KBM-7 (cell line): ENCODE data around the gene CFAP161.
"Not testable (repeated sequence)": the region's sequence is repeated elsewhere in the genome, so short reads cannot be mapped to it uniquely, and the experiment has no call there.

Source experiments
- DNase-seq: peaks from one replicate; pipeline ENCODE4 v3.0.0-alpha.2; 2015
- in situ Hi-C: fragments of 300-500 bp; cut with MboI; formaldehyde crosslinking; loops from 2 replicates; pipeline ENCODE4 v1.14.3; 2020; ENCODE audit warnings: low sequenced_read_pairs, low pct_unique_long_range_greater_than_20kb, mixed read lengths

The CFAP161 gene

DNA sequence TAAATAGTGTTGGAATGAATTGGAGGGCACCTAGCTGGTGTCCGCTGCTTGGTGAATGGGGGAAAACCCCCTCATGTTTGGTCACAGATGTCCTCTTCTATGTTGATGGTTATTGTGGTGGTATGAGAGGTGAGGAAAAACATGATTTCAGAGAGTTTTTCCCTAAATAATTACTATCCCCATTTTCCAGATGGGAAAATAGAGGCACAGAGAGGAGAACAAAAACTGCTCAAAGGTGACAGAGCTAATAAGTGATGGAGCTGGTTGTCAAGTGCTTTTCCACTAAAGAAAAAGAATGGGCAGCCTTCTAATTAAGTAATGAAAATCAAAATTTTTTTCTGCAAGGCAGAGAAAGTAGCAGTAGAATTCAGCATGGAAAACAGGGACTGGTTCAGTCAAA, 30.2 kb upstream of the CFAP161 start:
- in situ Hi-C loops = loop anchor here (10.0 kb wide), 1 partner anchor 161 kb away; no protein-coding TSS in a partner anchor
- DNase-seq = no peak

GRCh38 chr15:81105545-81105944, 28.5 kb upstream of the CFAP161 start:
- no peak for DNase-seq
- in situ Hi-C loops = loop anchor here (10.0 kb wide), 1 partner anchor 159 kb away; no protein-coding TSS in a partner anchor

GRCh38 chr15:81106560-81106959, 27.5 kb upstream of the CFAP161 start:
- in situ Hi-C loops = loop anchor here (10.0 kb wide), 1 partner anchor 158 kb away; no protein-coding TSS in a partner anchor
- DNase-seq = peak; percentile 86

DNA sequence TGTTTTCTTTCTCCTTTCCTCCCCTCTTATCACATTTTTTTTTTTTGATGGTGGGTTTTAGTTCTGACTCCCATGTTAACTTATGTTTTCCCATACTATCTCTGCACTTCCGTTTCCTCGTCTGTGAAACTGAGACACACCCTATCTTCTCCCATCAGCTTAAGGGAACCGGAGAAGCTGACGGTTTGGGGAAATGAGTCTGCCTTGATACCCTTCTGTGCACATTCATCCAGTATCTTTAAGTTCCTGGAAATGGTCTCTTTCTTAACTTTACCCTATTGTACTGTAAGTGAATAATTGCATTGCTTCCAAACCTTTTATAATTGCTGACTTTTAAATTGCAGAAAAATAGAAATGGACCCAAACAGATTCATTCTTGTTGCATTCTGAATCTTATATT, 26.2 kb upstream of the CFAP161 start:
- DNase-seq = no peak
- in situ Hi-C loops = loop anchor here (10.0 kb wide), 1 partner anchor 157 kb away; no protein-coding TSS in a partner anchor

DNA sequence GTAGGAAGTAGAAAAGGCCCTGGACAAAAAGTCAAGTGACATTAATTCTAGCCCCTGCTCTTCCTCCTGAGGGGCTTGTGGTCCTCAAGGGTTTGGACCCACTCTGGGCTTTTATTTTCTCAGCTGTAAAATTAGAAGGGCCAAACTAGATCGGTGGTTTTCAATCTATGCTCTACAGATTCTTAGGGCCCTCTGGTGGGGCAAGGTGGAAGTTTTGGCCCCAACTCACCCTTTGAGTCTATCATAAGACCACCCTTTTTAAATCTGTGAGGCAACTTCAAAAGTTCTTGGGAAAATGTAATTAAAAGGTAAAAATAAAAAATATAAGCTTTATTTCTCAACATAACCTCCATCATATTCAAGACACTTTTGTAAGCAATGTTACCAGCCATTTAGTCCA, 25.6 kb upstream of the CFAP161 start:
- in situ Hi-C loops = loop anchor here (10.0 kb wide), 1 partner anchor 156 kb away; no protein-coding TSS in a partner anchor
- DNase-seq = peak; percentile 67

DNA sequence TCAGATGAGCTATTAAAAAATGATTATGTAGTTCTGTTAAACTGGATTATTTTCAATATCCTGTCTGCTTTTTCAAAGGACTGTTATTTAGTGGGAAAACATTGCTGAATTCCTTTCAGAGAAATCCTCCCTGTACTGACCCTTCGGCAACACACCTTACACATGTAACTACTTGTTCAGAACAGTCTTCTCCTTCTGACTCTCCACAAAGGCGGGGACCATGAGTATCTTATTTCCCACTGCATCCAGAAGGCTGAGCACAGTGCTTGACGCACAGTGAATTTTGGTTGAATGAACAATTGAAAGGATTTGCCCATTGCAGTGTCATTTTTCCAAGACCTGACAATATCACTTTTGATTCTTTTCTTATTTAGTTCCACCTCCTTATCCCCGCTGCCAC, 23.1 kb upstream of the CFAP161 start:
- in situ Hi-C loops = no loop called here
- DNase-seq = no peak

DNA sequence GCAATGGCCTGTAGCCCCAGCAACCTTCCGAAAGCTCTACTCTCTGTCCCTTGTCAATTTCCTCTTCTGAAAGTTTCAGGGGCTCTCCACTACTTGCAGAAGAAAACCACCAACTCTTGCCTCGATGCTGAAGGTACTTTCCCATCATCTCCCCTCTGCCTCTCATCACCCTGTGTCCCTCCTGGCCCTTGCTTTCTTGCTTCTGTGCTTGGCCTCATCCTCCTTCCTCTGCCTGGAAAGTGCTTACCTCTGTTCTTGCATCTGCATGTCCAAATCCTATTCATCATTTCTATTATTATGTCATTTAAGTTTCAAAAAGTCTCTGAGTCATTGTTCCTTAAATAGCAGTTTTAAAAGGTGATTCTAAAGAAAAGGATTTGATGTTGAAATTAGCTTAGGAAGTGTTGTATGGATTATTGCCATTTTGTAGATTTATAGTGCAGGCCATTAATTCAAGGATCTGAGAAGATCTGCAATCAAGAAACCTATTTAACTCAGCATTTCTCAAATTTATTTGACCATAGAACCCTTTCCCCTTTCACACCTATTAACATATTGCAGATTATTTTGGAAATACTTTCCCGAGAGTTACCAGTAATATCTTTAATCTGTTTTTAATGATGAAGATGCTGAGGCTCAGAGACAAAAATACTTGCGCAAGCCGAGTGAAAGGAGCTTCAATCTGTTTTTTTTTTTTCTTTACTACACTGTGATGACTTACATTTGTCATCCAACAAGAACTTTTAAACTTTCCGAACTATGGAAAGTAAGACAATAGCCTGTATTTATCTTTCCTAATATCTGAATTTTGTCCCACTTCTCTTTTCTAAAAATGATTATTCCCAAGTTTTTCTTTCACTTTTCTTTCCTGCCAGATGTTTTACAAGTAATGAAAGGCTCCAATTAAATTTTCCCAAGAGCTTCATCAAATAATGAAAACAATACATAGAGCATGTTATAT, 22.3 kb upstream of the CFAP161 start:
- in situ Hi-C loops = no loop called here
- DNase-seq = no peak

GRCh38 chr15:81113204-81113657, 20.8 kb upstream of the CFAP161 start:
- in situ Hi-C loops = no loop called here

GRCh38 chr15:81113861-81114291, 20.2 kb upstream of the CFAP161 start:
- DNase-seq = no peak
- in situ Hi-C loops = no loop called here

More at GRCh38 chr15:81113204-81113657, 20.8 kb upstream of the CFAP161 start:
- no peak for DNase-seq

DNA sequence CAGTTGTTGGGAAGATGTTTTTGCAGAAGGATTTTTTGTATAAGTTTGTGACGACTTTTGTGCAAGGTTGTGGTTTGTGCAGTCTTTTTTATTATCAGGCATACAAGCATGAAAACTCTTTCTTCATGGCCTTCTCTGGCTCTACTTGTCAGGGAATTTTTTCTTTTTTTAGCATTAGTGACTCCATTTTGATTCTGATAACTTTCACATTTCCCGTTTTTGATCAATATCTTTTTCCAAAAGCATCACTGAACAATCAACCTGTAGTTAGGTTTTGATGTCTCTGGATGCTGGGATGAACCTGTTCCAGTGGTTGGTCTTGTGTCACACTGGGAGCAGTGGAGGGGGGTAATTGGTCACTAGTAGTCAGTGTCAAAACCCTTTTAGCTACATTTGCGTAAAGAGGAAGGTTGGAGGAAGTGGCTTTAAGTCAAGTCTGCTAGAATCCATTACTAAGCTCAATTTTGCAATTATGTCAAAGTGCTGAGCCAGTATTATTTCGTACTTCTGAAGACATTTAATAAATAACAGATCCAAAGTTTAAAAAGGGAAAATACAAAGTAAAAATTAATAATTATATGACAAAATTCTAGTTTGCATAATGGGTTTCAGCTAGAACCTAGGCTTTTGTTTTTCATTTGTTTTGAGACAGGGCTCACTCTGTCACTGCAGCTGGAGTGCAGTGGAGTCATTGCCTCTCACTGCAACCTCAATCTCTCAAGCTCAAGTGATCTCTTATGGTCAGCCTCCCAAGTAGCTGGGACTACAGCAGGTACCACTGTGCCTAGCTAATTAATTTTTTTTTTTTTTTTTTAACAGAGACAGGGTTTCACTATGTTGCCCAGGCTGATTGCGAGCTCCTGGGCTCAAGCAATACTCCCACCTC, 18.8 kb upstream of the CFAP161 start:
- DNase-seq = no peak
- in situ Hi-C loops = no loop called here

DNA sequence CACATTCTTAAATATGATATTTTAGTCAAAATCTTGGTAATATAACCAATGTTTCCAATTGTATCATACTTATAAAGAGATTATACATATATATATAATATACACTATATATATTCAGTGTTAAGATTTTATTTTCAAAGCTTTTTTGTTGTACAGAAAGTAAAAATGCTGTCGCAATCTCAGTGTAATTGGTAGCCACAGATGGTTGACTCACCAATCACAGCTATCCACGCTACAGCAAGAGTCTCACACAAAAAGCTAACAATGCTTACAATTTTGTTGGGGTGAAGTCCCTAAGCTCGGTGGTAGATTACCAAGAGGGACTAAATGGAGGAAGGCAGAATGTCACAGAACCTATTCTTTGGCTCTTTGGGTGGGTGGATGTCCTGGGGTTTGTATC, 16.9 kb upstream of the CFAP161 start:
- DNase-seq = no peak
- in situ Hi-C loops = no loop called here

- no peak for DNase-seq
- in situ Hi-C loops = no loop called here
Observed at GRCh38 chr15:81117581-81117980, 16.5 kb upstream of the CFAP161 start.

DNA sequence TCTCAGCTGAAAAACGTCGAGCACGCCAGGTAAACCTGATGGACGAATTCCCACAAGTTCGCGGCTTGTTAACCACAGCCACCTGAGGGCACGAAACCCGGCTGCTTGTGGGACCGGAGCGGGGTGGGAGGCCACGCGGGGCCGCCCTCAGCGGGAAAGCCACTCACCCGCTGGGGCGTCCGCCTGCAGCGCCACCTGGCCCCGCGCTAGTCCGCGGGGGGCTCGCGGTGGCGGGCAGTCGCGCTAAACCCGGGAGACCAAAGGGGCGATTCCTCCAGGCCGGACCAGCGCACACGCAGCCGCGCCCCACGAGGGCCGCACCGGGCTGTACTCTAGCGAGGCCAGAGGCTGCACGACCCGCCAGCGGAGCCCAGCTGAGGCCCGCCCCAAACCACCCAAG, 15.7 kb upstream of the CFAP161 start:
- in situ Hi-C loops = no loop called here
- DNase-seq = no peak

DNA sequence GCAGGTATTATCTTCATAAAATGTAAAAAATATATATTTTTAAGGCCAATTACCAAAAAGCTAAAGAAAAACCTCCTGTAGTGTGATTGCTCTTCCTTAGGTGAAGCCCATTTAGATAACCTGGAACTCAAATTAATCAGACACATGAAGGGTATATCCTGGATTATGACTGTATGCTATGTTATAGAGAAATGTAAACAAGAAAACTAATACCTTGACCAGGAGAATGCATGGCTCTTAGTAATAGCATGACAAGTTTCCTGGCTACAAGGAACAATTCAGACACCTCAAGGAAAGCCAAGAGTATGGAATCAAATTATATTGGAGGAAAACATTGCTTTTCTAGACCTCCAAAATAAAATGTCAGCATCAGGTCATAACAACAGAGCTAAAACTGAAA, 14.0 kb upstream of the CFAP161 start:
- DNase-seq = no peak
- in situ Hi-C loops = no loop called here

GRCh38 chr15:81126892-81127291, 7.2 kb upstream of the CFAP161 start:
- no peak for DNase-seq

GRCh38 chr15:81141478-81141877, 7.4 kb downstream of the CFAP161 start:
- in situ Hi-C loops = not testable (repeated sequence)
- DNase-seq = peak; percentile 58

More at GRCh38 chr15:81126892-81127291, 7.2 kb upstream of the CFAP161 start:
- in situ Hi-C loops = no loop called here

GRCh38 chr15:81146006-81146405, 11.9 kb downstream of the CFAP161 start:
- in situ Hi-C loops = no loop called here

GRCh38 chr15:81146466-81146865, 12.4 kb downstream of the CFAP161 start:
- in situ Hi-C loops = no loop called here
- no peak for DNase-seq

More at GRCh38 chr15:81146006-81146405, 11.9 kb downstream of the CFAP161 start:
- DNase-seq = no peak

DNA sequence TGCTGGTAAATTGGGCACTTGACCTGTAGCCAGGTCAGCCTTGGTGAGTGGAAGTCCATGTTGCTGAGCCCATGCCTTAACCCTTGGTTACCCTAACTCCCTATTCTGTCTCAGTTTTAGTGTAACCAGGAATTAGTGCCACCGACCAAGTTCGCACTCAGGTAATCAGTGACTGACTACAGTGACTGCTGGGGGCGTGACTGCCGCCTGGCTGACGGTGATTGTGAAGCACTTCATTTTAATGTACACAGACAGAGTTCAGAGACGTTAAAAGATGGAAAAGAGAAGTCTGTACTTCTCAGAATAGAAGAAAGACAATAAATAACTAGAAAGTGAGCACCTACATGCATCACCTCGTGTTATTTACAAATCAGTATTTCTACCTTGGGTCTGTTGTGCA, 17.3 kb downstream of the CFAP161 start:
- in situ Hi-C loops = no loop called here
- DNase-seq = no peak
